ENCODE results near the gene ARL6IP4.
A peak's percentile ranks its signal among the peaks of the same experiment; 100 is the strongest.

The ARL6IP4 gene

DNA sequence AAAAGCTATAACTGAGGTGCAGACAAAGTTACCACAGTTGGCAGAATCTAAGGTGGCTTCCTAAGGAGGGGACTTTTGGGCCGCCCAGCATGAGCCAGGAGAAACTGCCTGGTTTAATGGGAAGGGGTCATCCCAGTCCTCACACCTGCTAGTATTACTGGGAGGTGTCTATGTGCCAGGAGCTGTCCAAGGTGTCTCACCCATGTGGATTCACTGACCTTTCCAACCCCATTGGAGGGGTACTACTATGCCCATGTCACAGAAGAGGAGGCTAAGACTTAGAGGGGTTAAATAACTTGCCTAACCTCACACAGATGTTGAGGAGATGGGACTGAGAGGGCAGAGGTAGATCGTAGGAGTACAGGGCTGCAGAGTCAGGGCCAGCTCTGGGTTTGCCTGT is 24.4 kb upstream of the ARL6IP4 start:
- intact Hi-C loops (cut with DNase I): no loop called here
- no peak for DNase-seq

DNA sequence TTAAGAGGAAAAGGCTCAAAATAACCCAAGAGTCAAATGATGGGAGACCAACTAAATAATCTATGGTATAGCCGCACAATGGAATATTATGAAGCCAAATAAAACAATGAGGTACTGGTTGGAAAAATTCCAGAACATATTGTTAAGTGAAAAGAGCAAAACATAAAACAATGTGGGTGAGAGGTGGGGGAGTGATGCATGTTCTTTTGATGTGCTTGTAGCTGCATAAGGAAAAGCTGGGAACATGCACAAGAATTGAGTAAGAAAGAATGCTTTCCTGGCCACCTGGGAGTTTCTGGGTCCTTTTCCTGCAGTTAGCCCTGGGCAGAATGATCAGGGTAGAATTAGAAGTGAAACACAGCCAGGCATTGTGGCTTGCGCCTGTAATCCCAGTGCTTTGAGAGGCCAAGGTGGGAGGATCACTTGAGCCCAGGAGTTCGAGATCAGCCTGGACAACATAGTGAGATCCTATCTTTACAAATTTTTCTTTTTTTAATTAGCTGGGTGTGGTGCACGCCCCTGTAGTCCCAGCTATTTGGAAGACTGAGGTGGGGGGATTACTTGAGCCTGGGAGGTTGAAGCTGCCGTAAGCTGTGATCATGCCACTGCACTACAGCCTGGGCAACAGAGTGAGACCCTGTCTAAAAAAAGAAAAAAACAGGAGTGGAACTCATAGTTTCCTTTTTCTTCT is 22.1 kb upstream of the ARL6IP4 start:
- DNase-seq: peak in 1 of 10 donors; percentile 40
- intact Hi-C loops (cut with DNase I): no loop called here

DNA sequence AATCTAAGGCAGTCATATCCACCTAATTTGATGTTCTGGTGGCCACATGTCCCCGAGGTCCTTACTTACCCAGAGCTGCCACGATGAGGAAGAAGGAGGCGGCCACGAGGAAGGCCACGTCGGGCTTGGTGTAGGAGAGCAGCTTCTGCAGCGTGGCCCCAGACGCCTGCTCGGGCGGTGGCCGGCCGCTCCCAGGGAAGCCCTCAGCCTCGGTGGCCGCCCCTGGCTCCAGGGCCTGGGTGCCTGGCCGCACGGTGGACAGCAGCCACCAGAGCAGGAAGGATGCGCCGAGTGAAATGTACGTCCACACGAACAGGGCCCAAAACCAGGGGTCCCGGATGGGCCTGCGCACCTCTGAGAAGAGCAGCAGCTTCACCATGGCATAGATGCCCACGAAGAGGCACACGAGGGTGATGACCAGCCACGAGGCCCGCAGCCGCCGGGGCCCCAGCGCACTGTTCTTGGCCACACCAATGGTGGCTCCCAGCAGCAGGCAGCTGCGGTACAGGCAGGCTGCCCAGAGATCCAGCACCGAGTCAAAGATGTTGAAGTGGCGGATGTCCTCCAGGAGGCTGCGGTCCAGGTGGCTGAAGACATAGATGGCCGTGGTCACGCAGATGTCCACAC is 20.8 kb upstream of the ARL6IP4 start:
- DNase-seq: no peak
- intact Hi-C loops (cut with DNase I): no loop called here

DNA sequence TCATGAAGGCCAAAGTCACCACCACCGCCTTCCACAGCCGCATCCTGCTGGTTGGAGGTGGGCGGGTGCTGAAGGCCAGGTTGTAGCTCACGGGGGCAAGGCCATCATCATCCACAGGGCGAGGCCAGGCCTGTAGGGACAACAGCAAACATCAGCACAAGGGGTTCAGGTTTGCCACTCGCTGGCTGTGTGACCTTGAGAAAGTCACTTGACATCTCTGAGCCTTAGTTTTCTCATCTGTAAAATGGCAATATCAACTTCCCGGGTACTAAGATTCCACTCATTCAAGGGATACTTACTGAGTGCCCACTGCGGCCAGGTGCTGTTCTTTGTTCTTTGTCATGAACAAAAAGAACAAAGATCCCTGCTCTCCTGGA is 20.3 kb upstream of the ARL6IP4 start:
- DNase-seq: no peak
- intact Hi-C loops (cut with DNase I): no loop called here

DNA sequence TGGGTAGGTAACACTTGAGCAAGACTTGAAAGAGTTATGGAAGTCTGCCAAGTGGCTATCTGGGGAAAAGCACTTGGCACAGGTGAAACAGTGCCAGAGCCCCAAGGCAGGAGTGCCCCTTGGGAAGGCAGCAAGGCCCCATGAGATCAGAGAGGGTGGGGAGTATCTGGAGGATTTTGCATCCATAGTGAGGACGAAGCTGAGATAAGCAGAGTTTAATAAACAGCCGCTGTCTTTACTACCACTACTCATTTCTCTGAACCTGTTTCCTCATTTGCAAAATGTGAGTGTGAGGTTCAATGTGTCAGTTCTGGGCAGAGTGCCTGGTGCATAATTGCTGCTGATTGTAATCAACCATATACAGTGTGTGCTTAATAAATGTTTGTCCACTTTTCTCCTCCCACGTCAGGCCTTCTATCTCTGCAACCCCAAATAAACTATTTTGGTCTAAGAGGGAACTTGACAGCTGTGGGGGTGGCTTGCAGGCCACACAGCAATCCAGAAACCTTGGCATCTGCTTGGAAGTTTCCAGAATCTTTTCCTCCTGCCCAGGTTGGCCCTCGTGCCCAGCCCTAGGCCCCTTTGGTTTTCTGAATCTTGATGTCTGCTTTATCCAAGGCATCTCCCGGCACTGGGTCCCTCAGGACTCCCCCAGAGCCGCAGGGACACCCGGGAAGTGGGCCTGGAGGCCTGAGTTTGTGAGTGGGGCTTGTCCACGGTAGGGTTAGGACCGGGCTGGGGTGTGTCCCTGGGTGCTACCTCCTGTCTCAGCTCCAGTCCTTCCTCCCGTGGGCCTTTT is 18.8 kb upstream of the ARL6IP4 start:
- no peak for DNase-seq
- intact Hi-C loops (cut with DNase I): no loop called here

DNA sequence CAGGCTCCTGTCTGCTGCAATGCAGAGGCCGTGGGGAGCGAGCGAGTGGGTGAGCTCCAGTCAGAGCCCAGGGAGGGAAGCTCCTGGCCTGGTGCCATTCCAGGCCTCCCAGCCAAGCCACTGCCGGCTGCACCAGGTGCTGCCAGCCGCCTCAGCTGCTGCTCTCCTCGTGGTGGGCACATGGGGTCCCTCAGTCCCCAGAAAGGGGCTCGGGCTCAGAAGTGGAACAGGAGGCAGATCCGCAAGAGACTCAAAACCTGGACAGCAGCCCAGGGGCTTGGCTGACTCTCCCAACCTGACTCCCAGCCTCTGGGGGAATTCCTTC is 16.6 kb upstream of the ARL6IP4 start:
- intact Hi-C loops (cut with DNase I): no loop called here
- DNase-seq: peak in 8 of 10 donors; percentile 65 to 96 (median 76)

DNA sequence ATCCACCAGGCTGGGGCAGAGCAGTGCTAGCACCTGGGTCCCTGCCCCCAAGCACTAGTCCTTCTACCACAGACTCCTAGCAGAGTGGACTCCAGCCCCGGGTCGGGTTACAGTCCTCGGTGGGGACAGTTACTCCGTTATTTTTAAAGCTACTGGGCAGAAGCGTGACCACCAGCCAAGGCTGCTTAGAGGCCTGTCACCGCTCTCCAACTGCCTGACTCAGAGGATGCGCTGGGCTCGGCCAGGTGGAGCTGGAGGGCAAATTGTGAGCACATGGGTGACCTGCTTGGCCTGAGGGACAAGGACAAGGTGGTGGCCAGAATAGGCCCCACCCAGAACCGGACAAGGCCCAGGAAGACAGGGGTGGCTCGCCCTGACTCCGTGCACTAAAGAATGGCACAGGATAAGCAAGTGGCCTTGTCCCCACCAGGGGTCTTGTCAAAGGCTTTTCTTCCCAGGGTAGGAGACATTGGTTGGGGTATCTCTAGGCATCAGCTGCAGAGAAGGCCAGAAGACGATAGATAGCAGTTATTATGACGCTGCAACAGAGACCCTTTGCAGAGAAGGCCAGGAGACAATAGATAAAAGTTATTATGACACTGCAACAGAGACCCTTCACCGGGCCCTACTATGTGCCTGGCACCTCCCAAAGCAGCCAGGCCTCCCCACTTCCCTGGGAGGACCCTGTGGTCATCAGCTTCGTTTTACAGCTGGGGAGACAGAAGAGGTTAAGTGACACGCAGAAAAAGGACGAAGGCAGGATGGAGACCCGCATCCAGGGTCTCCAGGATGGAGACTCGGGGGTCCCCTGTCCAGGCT is 15.8 kb upstream of the ARL6IP4 start:
- intact Hi-C loops (cut with DNase I): no loop called here

DNA sequence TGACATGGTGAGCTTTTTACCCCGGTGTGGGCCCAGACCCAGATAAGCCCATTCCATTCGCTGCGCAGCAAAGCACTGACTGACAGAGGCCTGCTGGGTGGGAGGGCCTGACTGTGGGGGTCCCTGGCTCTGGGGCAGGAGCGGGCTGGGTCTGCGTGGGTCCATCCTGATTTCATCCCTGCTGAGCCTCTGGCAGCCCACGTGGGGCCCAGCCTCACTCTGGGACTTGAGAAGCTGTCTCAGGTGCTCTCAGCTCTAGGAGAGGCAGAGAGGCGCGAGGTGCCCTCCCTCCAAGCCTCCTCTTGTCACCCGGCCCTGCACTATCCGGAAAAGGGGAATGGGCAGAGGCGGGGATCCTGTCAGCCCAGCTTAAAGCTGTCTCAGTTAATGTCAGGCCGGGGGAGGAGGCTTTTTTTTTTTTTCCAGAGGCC is 15.1 kb upstream of the ARL6IP4 start:
- DNase-seq: peak in 2 of 10 donors; percentile 77 to 85
- intact Hi-C loops (cut with DNase I): no loop called here

More for the DNA sequence above, 15.8 kb upstream of the ARL6IP4 start:
- no peak for DNase-seq

DNA sequence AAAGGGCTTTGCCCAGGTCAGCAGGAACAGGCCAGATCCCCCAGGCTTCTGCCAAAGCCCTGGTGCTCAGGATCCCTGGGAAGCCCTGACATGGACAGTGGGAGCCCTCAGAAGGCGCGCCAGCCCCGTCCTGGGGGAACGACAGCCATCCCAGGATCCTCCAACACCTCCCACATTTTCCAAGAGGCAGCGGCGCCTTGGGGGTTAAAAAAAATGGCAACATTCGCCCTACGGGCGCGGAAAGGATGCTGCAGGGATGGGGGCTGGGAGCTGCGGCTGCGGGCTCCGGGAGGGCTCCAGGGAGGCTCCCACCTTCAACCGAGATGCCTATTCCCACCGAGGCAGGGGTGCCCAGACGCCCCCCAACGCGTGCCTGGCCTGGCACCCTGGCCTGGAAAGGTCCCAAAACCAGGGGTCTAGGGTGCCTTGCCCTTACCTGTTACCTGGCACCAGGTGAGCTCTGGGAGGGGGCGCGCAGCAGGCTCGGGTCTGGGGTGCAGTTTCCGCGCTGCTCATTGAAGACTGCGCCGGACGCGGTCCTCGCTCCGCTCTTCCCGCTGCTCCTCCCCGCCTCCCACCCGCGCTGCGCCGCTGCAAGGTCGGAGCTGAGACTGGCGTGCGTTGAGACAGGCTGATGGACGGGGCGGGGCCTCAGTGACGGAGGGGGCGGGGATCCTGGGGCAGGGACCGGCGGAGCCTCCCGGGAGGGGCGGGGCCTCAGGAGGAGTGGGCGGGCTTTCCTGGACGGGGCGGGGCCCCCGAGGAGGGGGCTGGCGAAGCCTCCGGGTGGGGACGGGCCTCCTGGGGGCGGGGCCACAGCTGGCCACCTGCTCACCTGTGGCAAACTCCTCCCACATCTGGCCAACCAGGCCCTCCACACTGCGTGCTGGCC is 14.4 kb upstream of the ARL6IP4 start, which contains the start of gene ABCB9:
Gene ABCB9 (minus strand): TSS at position 613 of the 892 bp plus-strand sequence. CDS start 6,228 bp downstream, outside the sequence.
- intact Hi-C loops (cut with DNase I): no loop called here
- peak; percentile 86 to 98 (median 92) for DNase-seq

DNA sequence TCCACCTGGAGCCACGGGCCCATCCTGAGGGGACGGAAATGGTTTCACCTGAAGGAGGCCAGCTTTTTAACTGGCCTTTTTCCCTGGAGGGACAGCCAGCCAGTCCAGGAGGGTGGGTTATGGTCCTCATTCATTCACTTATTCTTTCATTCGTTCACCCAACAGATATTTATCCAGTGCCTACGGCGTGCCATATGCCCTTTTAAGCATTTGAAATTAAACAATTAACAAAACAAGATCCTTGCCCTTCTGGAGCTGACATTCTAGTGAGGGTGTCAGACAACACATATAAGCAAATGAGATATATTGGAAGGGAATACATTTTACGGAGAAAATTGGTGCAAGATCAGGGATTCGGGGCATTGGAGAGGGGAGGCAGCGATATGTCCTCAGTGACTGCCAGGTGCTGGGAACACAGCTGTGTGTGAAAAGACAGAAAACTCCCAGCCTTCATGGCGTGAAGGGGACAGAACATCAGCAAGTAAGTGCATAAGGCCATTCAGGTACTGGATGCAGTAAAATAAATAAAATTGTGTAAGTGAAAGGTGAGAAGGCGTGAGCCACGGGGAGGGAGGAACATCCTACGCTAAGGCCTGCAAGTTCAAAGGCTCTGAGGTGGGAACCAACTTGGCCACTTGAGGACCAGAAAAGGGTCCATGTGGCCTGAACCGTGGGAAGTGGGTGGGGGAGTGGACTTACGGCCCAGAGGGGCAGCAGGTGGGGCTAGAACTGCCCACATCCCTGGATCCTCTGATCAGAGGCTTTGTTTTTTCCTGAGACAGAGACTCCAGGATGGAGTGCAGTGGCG is 13.5 kb upstream of the ARL6IP4 start:
- intact Hi-C loops (cut with DNase I): no loop called here

DNA sequence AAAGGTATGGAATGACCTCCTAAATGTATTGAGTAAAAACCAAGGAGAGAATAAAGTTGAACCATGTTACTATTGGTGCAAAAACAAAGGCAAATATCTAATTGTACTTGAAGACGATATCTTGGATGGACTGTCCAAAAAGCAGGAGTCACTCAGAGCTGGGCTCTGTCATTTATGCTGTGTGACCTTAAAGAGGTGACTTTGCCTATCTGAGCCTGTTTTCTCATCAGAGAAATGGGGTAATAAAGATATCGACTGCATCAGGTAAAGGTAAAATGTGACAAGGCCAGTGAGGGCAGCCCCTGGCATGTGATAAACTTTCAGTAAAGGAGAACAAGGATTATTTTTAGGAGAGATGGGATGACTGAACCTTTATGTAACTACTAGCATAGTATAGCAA is 12.4 kb upstream of the ARL6IP4 start:
- intact Hi-C loops (cut with DNase I): no loop called here
- no peak for DNase-seq

More for the DNA sequence above, 13.5 kb upstream of the ARL6IP4 start:
- DNase-seq: no peak

DNA sequence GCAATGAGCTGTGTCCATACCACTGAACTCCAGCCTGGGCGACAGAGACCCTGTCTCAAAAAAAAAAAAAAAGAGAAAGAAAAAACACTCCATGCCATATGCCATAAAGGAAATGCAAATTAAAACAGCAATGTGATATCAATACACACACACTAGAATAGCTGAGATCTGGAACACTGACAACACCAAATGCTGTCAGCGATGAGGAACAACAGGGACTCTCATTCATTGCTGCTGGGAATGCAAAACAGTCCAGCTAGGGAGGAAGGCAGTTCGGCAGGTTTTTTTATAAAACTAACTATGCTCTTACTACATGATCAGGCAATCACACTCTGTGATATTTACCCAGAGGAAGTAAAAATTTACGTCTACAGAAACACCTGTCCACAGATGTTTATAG is 10.8 kb upstream of the ARL6IP4 start:
- no peak for DNase-seq
- intact Hi-C loops (cut with DNase I): no loop called here

DNA sequence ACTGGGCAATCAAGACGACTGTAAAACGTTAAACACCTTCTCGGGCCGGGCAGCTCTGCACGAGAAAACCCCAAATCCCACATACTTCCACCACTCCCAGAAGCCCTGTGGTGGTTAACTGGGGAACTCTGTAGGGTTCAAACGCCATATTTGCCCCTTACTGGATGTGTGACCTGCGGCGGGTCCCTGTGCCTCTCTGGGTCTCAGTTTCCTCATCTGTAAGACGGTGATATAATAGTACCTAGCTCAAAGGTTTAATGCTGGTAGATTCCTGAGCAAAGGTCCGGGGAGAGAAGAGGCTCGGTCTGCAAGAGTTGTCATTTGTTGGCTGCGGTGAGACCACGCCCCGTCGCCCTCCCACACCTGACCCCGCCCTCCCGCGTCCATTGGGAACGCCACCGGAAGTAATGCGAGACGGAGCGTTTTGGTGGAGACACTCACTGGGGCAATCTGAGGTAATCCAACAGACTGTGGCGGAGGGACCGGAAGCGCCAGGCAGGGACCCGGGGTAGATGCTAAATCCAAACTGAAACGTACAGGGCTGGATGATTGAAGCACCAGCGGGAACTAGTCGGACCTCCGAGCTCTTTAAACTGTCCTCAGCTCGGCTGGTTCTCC is 6.1 kb upstream of the ARL6IP4 start:
- intact Hi-C loops (cut with DNase I): no loop called here
- peak; percentile 98 to 100 (median 100) for DNase-seq

DNA sequence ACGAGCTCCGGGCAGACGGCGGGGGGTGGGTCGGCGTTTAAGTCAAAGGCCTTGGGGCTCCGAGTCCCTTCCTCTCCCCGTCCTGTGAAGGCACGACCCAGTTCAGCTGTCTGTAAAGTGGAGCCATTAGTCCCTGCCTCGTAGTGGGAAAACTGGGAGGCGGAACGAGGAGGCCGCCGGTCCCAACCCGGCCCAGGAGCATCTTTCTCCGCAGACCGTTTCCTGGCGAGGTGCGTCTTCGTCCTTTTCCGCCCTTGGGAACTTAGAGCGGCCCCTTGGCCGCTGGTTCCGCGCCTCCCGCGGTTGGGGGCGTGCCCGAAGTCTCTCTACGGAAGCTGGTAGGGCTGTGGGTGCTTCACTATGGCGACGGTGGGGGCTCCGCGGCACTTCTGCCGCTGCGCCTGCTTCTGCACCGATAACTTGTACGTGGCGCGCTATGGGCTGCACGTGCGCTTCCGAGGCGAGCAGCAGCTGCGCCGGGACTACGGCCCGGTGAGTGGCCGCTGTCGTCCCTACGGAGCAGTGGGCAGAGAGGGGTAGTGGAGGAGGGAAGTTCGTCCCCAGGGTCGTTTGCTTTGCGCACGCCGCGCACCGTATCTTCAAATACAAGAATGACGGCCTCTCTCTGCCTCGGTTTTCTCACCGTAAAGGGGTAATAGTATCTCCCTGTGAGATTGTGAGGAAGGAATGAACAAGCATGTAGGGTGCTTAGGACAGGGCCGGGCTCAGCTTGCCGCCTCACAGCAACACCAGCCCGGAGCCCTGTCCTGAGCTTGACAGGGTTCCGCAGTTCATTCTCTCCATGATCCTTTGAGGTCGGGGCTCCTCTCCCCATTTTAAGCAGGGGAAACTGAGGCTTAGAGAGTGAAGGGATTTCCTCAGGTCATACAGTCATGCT is 5.3 kb upstream of the ARL6IP4 start, which contains the start of gene OGFOD2:
Gene OGFOD2 (plus strand): TSS at position 353 of the 898 bp plus-strand sequence. CDS start 8 bp downstream, at position 361.
- peak; percentile 88 to 98 (median 92) for DNase-seq
- intact Hi-C loops (cut with DNase I): no loop called here

DNA sequence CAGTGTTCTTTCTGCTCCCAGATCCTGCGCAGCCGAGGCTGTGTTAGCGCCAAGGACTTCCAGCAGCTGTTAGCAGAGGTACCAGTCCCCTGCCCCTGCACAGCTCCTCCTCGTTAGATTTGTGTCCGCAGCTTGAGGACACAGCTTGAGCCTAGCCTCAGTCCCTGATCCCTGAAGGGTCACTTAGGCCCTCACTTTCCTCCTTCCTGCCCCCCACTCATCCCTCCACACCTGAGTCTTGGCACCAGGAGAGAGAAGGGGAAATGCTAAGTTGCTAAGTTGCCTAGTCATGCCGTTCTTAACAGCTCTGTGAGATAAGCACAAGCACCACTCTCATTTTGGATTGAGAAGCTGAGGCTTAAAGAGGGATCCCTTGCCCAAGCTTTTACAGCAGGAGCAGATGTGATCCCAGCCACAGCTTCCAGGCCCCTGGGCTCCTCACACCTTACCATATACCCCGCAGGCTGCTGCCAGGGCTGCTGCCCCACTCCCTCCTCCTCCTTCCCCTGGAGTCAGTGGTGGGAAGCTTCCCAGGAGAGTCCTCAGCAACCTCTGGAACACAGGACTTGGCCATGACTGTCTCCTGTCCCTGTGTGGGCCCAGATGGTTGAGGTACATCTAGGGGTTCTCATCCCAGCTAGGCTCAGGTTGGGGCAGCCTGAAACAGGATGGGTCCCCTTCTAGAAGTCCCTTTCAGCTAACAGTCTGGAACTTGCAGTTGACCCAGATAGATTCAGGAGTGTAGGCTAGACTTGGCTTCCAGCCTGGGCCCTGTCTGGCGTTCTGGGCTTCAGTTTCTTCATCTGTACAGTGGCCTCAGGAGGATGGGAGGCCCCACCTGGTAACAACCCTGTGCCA is 4.5 kb upstream of the ARL6IP4 start:
- intact Hi-C loops (cut with DNase I): no loop called here
- no peak for DNase-seq

DNA sequence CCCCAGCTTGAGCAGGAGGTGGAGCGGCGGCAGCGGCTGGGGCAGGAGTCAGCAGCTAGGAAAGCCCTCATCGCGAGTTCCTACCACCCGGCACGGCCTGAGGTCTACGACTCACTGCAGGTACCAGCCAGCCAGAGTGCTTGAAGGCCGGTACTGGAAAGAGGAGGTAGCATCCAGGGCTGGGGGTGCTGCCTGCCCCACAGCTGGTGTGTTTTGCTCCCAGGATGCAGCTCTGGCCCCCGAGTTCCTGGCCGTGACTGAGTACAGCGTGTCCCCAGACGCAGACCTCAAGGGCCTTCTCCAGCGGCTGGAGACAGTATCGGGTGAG is 3.9 kb upstream of the ARL6IP4 start:
- DNase-seq: peak in 1 of 10 donors; percentile 80
- intact Hi-C loops (cut with DNase I): no loop called here

Measured in posterior cingulate gyrus (tissue), 11 donors.